HEK293T (cell line): Measurements from ENCODE around the gene UIMC1.

Experiments used
- CTCF ChIA-PET: fragments of 350-600 bp; formaldehyde crosslinking; extraction: SDS; loops from one replicate; lab custom pipeline; 2021; ENCODE audit warnings: antibody characterized with exemption, inconsistent platforms; lab: Yijun Ruan, JAX
- POLR2A ChIA-PET: fragments of 350-600 bp; formaldehyde crosslinking; extraction: SDS; loops from one replicate; lab custom pipeline; 2020; ENCODE audit warnings: antibody characterized with exemption, inconsistent platforms; lab: Yijun Ruan, JAX
- DNase-seq: peaks from one replicate; pipeline ENCODE4 v3.0.0; 2012; ENCODE audit warnings: mixed read lengths; ENCODE audit errors: extremely low spot score
- ARNT ChIP-seq: fragments of 450-650 bp; IDR thresholded peaks from 2 replicates; pipeline ENCODE4 v1.6.1; 2017; ENCODE audit warnings: mild to moderate bottlenecking
- BHLHE40 ChIP-seq: fragments of 450-650 bp; IDR thresholded peaks from 2 replicates; pipeline ENCODE4 v1.6.1; 2016; ENCODE audit warnings: mild to moderate bottlenecking, moderate library complexity, borderline replicate concordance
- CTBP1 ChIP-seq: fragments of 450-650 bp; IDR thresholded peaks from 2 replicates; pipeline ENCODE4 v1.6.1; 2016; ENCODE audit warnings: borderline replicate concordance
- ELF4 ChIP-seq: fragments of 450-650 bp; IDR thresholded peaks from 2 replicates; pipeline ENCODE4 v1.6.1; 2017; ENCODE audit warnings: antibody characterized with exemption
- FOXA1 ChIP-seq: fragments of 450-650 bp; IDR thresholded peaks from 2 replicates; pipeline ENCODE4 v1.6.1; 2016; ENCODE audit warnings: mild to moderate bottlenecking
- FOXK2 ChIP-seq: fragments of 450-650 bp; IDR thresholded peaks from 2 replicates; pipeline ENCODE4 v1.6.1; 2016; ENCODE audit warnings: mild to moderate bottlenecking
- FOXM1 ChIP-seq: fragments of 450-650 bp; IDR thresholded peaks from 2 replicates; pipeline ENCODE4 v1.6.1; 2017; ENCODE audit warnings: mild to moderate bottlenecking, borderline replicate concordance
- HDGF ChIP-seq: fragments of 450-650 bp; IDR thresholded peaks from 2 replicates; pipeline ENCODE4 v1.6.1; 2017; ENCODE audit warnings: antibody characterized with exemption, borderline replicate concordance
- L3MBTL2 ChIP-seq: fragments of 450-650 bp; conservative IDR thresholded peaks from 2 replicates; pipeline ENCODE4 v1.6.1; 2016; ENCODE audit warnings: mild to moderate bottlenecking
- LEF1 ChIP-seq: fragments of 450-650 bp; IDR thresholded peaks from 2 replicates; pipeline ENCODE4 v1.6.1; 2017; ENCODE audit warnings: mild to moderate bottlenecking, borderline replicate concordance
- NFRKB ChIP-seq: fragments of 450-650 bp; IDR thresholded peaks from 2 replicates; pipeline ENCODE4 v1.6.1; 2016; ENCODE audit warnings: mild to moderate bottlenecking, moderate library complexity
- PKNOX1 ChIP-seq: fragments of 450-650 bp; IDR thresholded peaks from 2 replicates; pipeline ENCODE4 v1.6.1; 2016
- SP1 ChIP-seq: fragments of 450-650 bp; IDR thresholded peaks from 2 replicates; pipeline ENCODE4 v1.6.1; 2017
- SUZ12 ChIP-seq: fragments of 450-650 bp; IDR thresholded peaks from 2 replicates; pipeline ENCODE4 v1.6.1; 2016; ENCODE audit warnings: mild to moderate bottlenecking
- TARDBP ChIP-seq: fragments of 450-650 bp; IDR thresholded peaks from 2 replicates; pipeline ENCODE4 v1.6.1; 2016
- ZNF384 ChIP-seq: fragments of 450-650 bp; IDR thresholded peaks from 2 replicates; pipeline ENCODE4 v1.6.1; 2016

The UIMC1 gene

GRCh38 chr5:176948458-176948857 is 58.1 kb downstream of the UIMC1 start:
- ChIA-PET CTCF (no interaction called here), POLR2A (no interaction called here)
- DNase-seq, result no peak
- TF ChIP-seq HDGF (no peak), TARDBP (no peak), SP1 (no peak), CTBP1 (no peak), SUZ12 (no peak), PKNOX1 (no peak), FOXA1 (no peak), ARNT (no peak), L3MBTL2 (no peak), FOXK2 (no peak), BHLHE40 (no peak), ELF4 (no peak), LEF1 (no peak), FOXM1 (no peak), ZNF384 (no peak), NFRKB (no peak)

GRCh38 chr5:176947847-176948246 is 58.7 kb downstream of the UIMC1 start:
- no peak for DNase-seq
- no peak for TF ChIP-seq FOXM1
- no peak for TF ChIP-seq ELF4
- no peak for TF ChIP-seq FOXA1
- TF ChIP-seq L3MBTL2, result no peak
- no peak for TF ChIP-seq HDGF
- TF ChIP-seq FOXK2, result no peak
- no peak for TF ChIP-seq PKNOX1
- no peak for TF ChIP-seq NFRKB
- TF ChIP-seq SUZ12, result no peak
- TF ChIP-seq BHLHE40, result no peak
- TF ChIP-seq ZNF384, result no peak
- no peak for TF ChIP-seq CTBP1
- no peak for TF ChIP-seq LEF1
- TF ChIP-seq TARDBP, result no peak
- no peak for TF ChIP-seq SP1
- ChIA-PET CTCF (no interaction called here), POLR2A (no interaction called here)

GRCh38 chr5:176944268-176944667 is 62.3 kb downstream of the UIMC1 start:
- TF ChIP-seq PKNOX1 (no peak), SP1 (no peak), CTBP1 (no peak), FOXM1 (no peak), ZNF384 (no peak), LEF1 (no peak), FOXA1 (no peak), ELF4 (no peak), BHLHE40 (no peak), HDGF (no peak), ARNT (no peak), L3MBTL2 (no peak), FOXK2 (no peak), SUZ12 (no peak)
- CTCF ChIA-PET, result no interaction called here
- no peak for DNase-seq
- POLR2A ChIA-PET, result no interaction called here

GRCh38 chr5:176943816-176944215 is 62.8 kb downstream of the UIMC1 start:
- DNase-seq, result no peak
- CTCF ChIA-PET, result no interaction called here
- TF ChIP-seq BHLHE40, result no peak
- no peak for TF ChIP-seq FOXA1
- no peak for TF ChIP-seq SP1
- TF ChIP-seq CTBP1, result no peak
- TF ChIP-seq FOXM1, result no peak
- TF ChIP-seq HDGF, result no peak
- no peak for TF ChIP-seq ELF4
- TF ChIP-seq NFRKB, result no peak
- TF ChIP-seq FOXK2, result no peak
- no peak for TF ChIP-seq TARDBP
- no peak for TF ChIP-seq LEF1
- no peak for TF ChIP-seq ARNT
- TF ChIP-seq L3MBTL2, result no peak
- no peak for TF ChIP-seq PKNOX1
- no peak for TF ChIP-seq SUZ12
- TF ChIP-seq ZNF384, result no peak
- POLR2A ChIA-PET, result no interaction called here

GRCh38 chr5:176941951-176942350 is 64.6 kb downstream of the UIMC1 start:
- CTCF ChIA-PET, result no interaction called here
- DNase-seq, result no peak
- POLR2A ChIA-PET, result no interaction called here
- TF ChIP-seq FOXM1 (no peak), SUZ12 (no peak)

- ChIA-PET CTCF (no interaction called here), POLR2A (no interaction called here)
- TF ChIP-seq SUZ12, result no peak
- DNase-seq, result no peak
Measured at GRCh38 chr5:176938472-176938871, 68.1 kb downstream of the UIMC1 start.
